ENCODE measurements around the gene NRTN.
"Not testable (repeated sequence)": the region's sequence is repeated elsewhere in the genome, so short reads cannot be mapped to it uniquely, and the experiment has no call there.

The NRTN gene

DNA sequence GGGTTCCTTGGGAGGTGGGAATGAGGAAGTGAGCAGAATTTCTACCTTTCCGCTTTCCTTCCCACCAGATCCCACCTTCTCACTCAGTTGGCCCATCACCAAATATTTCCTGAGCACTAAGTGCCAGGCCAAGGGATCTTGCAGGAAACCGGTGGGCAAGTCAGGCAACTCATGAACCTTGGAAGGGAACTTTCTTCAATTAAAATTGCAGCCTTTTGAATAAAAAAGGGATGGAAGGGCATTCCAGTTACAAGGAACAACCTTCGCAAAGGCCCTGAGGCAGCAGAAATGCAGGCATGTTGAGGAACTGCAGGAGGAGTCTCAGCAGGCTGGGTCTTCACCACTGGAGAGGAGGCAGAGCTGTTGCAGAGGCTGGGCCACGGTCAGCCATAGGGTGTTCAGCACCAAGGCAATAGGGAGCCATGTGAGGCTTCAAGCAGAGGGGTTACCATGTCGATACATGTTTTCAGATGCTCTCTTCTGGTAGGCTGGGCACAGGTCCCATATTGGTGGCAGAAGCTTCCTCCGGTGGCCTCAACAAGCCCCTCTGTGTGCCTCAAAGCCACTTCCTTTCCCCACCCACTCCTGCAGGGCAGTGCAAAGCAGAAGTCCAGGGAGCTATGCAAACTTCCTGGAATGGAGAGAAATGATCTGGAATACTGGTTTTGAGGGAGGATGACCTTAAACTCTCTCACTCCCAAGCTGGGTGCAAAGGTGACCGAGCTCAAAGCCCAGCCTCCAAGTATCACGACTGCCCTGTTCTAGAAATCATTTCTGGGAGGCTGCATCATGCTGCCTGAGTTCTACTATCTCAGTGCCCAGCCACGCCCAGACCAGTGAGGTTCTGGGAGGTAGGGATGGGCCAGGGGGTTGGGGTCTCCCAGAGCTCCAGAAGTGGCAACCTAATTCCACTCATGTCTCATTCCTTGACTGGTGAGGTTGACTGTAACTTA, 34.5 kb downstream of the NRTN start, which contains the start of gene FUT6:
Gene FUT6 (minus strand): TSS at position 638 of the 953 bp plus-strand sequence. CDS start 7,135 bp downstream, outside the sequence.
- DNase-seq, result no peak

DNA sequence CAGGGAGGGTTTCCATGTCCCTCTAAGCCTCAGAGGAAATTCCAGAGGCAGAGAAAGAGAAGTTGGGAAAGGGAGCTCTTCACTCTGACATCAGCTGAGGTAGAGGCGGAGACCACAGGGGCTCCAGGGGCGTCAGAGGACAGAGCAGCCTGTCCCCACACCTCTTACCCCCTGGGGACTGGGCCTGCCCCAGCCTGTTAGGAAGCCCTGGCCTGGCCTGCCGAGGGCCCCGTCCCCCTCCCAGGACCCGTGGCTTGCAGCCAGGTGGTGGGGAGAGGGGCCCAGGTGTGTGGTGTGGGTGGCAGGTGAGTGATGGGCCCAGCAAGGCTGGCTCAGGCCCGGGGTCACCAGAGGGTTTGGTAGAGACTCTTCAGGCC, 36.9 kb downstream of the NRTN start:
- not testable (repeated sequence) for DNase-seq

GRCh38 chr19:5843295-5843927, 38.5 kb downstream of the NRTN start:
- no peak for DNase-seq

DNA sequence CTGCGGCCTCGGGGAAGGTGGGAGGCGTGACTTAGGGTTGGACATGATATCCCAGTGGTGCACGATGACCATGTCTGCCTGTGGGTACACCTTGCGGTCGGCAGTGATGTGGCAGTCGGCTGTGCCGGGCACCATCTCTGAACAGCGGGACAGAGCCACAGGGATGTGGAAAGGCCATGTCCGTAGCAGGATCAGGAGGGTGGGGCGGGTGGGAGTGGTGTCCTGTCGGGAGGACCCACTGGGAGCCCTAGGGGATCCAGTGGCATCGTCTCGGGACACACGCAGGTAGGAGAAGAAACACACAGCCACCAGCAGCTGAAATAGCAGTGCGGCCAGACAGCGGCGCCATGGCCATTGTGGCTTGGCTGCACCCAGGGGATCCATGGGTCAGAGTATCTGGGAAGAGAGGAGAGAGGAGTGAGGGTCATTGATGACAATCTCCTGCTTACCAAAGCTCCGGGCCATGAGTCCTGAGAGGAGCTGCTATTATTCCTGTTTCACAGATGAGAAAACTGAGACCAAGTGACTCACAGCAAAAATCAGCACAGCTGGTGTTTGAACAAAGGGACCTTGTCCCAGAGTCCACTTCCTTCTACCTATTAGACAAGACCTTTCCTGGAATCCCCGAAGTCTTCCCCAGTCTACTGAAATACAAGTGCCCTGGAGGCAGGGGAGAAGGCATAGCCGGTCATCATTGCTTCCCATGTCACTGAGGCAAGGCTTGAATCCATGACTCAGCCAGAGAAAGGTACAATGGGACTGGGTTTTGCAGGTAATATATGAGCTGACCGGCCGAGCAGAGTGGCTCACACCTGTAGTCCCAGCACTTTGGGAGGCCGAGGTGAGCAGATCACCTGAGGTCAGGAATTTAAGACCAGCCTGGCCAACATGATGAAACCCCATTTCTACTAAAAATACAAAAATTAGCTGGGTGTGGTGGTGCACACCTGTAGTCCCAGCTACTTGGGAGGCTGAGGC, 39.9 kb downstream of the NRTN start:
- no peak for DNase-seq

- not testable (repeated sequence) for DNase-seq
Measured at GRCh38 chr19:5847846-5848245, 43.0 kb downstream of the NRTN start.

GRCh38 chr19:5848621-5849020, 43.8 kb downstream of the NRTN start:
- not testable (repeated sequence) for DNase-seq

DNA sequence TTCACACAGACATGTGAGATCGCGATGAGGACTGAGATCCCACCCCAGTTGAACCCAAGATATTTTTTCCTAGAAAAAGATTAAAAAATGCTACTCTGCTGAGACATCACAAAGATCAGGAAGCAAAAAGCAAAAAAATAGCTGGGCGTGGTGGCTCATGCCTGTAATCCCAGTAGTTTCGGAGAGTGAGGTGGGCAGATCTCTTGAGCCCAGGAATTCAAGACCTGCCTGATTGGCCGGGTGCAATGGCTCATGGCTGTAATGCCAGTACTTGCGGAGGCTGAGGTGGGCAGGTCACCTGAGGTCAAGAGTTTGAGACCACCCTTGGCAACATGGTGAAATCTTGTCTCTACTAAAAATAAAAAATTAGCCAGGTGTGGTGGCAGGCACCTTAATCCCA, 45.3 kb downstream of the NRTN start:
- DNase-seq, result no peak

- DNase-seq, result no peak
Measured at GRCh38 chr19:5850743-5851293, 46.0 kb downstream of the NRTN start.

DNA sequence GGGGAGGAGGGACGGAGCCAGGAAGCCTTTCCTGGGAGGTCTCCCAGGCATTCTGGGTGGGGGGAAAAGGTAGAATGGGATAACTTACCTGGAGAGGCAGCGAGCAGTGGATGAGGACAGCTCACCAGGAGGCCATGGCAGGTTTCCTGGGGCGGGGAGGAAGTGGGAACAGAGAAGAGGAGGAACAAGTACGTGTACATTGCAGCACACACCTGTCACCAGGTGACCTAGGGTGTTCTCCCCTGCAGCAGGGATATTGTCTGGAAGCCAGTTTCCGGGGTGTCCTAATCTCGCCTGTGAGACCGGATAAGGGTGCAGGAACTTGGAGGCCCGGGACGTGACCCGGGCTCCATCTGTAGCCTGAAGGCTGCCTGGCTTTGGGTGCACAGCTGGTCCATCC, 46.4 kb downstream of the NRTN start, which contains the start of gene FUT3:
Gene FUT3 (minus strand): TSS at position 148 of the 400 bp plus-strand sequence.
- no peak for DNase-seq

DNA sequence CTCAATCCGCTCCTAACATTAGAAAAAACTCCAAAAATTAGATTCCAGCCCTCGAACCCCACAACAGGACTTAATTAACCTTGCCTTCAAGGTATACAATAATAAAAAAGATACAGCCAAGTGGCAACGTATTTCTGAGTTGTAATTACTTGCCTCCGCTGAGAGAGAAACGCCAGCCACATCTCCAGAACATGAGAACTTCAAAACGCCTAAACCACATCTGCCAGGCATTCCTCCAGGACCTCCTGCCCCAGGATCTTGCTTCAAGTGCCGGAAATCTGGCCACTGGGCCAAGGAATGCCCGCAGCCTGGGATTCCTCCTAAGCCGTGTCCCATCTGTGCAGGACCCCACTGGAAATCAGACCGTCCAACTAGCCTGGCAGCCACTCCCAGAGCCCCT, 49.3 kb downstream of the NRTN start:
- not testable (repeated sequence) for DNase-seq

DNA sequence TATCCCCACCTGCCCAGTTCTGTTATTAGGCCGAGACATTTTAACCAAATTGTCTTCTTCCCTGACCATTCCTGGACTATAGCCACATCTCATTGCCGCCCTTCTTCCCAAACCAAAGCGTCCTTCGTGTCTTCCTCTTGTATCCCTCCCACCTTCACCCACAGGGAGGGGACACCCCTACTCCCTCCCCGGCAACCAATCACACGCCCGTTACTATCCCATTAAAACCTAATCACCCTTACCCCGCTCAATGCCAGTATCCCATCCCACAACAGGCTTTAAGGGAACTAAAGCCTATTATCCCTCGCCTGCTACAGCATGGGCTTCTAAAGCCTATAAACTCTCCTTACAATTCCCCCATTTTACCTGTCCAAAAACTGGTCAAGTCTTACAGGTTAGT, 50.3 kb downstream of the NRTN start:
- not testable (repeated sequence) for DNase-seq

- DNase-seq, result no peak
Measured at GRCh38 chr19:5857203-5858081, 52.6 kb downstream of the NRTN start.

- DNase-seq, result no peak
Measured at GRCh38 chr19:5863030-5863665, 58.3 kb downstream of the NRTN start.

- DNase-seq, result no peak
Measured at GRCh38 chr19:5864013-5864720, 59.3 kb downstream of the NRTN start.

DNA sequence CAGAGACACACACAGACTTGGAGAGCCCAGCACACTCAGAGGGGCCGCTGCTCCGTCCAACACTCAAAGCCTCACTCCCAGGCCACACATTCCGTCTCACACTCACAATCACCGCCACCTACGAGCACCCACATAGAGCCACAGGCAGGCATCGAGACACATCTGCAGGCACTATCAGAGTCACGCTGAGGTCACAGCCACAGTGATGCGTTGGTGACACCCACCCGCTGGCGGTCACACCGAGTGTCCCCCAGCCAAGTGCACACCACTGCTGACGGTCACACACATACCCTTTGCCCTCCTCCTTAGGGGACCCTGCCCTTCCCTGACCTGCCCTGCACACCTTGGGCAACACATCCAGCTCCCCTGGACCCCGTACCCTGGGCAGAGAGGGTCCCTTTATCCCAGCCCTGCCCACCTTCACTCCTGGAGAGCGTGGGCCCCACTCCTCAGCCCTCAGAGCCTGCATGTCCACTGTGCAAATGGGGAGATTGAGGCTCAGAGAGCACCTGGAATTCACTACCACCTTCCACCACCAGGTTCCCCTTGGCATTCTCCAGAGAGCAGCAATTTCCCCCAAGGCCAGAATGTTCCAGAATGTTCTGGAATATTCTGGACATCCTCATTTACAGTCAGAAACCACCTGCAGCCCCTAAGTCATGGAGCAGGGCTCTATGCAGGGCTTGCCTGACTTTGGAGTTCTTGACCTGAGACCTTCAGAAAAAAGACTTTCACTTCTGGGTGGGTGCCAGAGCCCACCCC, 60.0 kb downstream of the NRTN start:
- DNase-seq, result no peak

DNA sequence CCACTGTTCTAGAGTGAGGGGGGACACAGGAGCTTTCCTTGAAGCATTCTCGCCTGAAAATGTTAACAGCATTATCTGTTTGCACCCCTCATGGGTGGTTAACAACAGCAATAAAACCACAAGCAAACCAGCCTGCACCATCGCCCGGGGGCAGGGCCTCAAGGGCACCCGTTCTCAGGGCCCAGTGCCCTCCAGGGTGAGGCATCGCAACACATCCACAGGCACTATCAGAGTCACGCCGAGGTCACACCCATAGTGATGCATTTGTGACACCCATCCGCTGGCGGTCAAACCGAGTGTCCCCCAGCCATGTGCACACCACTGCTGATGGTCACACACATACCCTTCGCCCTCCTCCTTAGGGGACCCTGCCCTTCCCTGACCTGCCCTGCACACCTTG, 60.9 kb downstream of the NRTN start:
- no peak for DNase-seq

- DNase-seq, result no peak
Measured at GRCh38 chr19:5867201-5868136, 62.6 kb downstream of the NRTN start.

DNA sequence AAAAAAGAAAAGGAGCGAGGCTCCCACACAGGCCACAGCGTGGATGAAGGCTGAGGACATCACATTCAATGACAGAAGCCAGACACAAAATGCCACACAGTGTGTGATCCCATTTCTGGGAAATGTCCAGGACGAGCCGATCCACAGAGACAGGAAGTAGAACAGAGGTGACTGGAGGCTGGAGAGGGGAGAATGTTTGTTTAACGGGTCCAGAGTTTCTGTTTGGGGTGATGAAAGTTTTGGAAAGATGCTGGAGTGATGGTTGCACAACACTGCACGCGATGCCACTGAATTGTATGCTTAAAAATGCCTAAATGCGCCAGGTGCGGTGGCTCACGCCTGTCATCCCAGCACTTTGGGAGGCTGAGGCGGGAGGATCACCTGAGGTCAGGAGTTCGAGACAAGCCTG, 66.1 kb downstream of the NRTN start:
- DNase-seq, result no peak

Measured in CD4-positive, alpha-beta T cell treated with Interleukin-17A for 4 hours (primary cell).